ENCODE measurements around the gene GCGR. TPM values are rescaled to one million over a fixed set of nuclear protein-coding genes. Genes with fewer than 3 reads are reported as not detected.

GCGR gene
- total RNA-seq, 1 experiment from 2014 or later: 1.6 TPM

DNA sequence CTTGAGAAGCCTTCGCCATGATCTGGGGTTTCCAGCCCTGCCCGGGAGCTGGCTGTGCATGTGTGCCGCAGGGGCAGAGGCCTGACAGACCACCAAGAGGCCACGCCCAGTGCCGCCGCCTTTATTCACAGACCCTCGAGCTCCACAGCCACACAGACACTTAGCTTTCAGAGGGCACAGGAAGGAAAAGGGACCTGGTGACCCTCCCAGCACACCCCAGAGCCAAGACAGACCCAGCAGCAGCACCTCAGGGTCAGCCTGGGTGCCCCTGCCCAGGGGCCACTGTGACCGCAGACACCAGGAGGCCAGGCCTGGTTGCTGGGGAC is 18.3 kb downstream of the GCGR start:
- Histone ChIP-seq H3K36me3 (ENCODE audit: control insufficient read depth, insufficient read depth, low read length) (no peaks in the 10 kb centered on the region), H3K27me3 (ENCODE audit: control insufficient read depth, insufficient read depth, low read length) (no peaks in the 10 kb centered on the region), H3K4me1 (ENCODE audit: control insufficient read depth, insufficient read depth, low read length) (peaks cover 15% of the 10 kb centered on the region), H3K4me3 (ENCODE audit: low read depth in 2 of 2, low read length in 2 of 2) (no peak overlapping the region), H3K27ac (ENCODE audit: low read length) (peak overlapping the region; percentile 61), H3K9me3 (ENCODE audit: control insufficient read depth, insufficient read depth, low read depth, low read length) (no peaks in the 10 kb centered on the region)
- in situ Hi-C loops (cut with HindIII; ENCODE audit: low pct_unique_long_range_greater_than_20kb, low sequenced_read_pairs) (no loop called here), intact Hi-C loops (cut with micrococcal nuclease; ENCODE audit: unreplicated experiment) (no loop called here)
- DNase-seq (ENCODE audit: low read depth, low spot score): no peak
- ATAC-seq: no peak
- BruUV-seq (replicated peaks): no TSS peak
- POLR2A ChIA-PET: interaction anchor here (0.6 kb wide), 3 partner anchors 37 to 443 kb away, joined by 3 to 5 read pairs (median 3); no protein-coding TSS in a partner anchor
- CTCF ChIA-PET: interaction anchor here (0.5 to 0.6 kb wide), 2 partner anchors 17 to 86 kb away, joined by 3 read pairs; no protein-coding TSS in a partner anchor
- no peak for TF ChIP-seq SIN3A (IDR thresholded peaks at IDR 0.05; ENCODE audit: borderline replicate concordance, insufficient read depth, low read depth, low read length)
- TF ChIP-seq, protein P1, sequence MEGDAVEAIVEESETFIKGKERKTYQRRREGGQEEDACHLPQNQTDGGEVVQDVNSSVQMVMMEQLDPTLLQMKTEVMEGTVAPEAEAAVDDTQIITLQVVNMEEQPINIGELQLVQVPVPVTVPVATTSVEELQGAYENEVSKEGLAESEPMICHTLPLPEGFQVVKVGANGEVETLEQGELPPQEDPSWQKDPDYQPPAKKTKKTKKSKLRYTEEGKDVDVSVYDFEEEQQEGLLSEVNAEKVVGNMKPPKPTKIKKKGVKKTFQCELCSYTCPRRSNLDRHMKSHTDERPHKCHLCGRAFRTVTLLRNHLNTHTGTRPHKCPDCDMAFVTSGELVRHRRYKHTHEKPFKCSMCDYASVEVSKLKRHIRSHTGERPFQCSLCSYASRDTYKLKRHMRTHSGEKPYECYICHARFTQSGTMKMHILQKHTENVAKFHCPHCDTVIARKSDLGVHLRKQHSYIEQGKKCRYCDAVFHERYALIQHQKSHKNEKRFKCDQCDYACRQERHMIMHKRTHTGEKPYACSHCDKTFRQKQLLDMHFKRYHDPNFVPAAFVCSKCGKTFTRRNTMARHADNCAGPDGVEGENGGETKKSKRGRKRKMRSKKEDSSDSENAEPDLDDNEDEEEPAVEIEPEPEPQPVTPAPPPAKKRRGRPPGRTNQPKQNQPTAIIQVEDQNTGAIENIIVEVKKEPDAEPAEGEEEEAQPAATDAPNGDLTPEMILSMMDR (IDR thresholded peaks at IDR 0.05): no peak
- TF ChIP-seq, protein P2, sequence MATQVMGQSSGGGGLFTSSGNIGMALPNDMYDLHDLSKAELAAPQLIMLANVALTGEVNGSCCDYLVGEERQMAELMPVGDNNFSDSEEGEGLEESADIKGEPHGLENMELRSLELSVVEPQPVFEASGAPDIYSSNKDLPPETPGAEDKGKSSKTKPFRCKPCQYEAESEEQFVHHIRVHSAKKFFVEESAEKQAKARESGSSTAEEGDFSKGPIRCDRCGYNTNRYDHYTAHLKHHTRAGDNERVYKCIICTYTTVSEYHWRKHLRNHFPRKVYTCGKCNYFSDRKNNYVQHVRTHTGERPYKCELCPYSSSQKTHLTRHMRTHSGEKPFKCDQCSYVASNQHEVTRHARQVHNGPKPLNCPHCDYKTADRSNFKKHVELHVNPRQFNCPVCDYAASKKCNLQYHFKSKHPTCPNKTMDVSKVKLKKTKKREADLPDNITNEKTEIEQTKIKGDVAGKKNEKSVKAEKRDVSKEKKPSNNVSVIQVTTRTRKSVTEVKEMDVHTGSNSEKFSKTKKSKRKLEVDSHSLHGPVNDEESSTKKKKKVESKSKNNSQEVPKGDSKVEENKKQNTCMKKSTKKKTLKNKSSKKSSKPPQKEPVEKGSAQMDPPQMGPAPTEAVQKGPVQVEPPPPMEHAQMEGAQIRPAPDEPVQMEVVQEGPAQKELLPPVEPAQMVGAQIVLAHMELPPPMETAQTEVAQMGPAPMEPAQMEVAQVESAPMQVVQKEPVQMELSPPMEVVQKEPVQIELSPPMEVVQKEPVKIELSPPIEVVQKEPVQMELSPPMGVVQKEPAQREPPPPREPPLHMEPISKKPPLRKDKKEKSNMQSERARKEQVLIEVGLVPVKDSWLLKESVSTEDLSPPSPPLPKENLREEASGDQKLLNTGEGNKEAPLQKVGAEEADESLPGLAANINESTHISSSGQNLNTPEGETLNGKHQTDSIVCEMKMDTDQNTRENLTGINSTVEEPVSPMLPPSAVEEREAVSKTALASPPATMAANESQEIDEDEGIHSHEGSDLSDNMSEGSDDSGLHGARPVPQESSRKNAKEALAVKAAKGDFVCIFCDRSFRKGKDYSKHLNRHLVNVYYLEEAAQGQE (IDR thresholded peaks at IDR 0.05; ENCODE audit: insufficient read depth in 1 of 2, low read depth in 2 of 2, low read length in 1 of 2): no peak
- no peak for TF ChIP-seq TCF7L2 (IDR thresholded peaks at IDR 0.05; ENCODE audit: low read depth, low read length)
- TF ChIP-seq POLR2AphosphoS5 (IDR thresholded peaks at IDR 0.05; ENCODE audit: low read depth, low read length): no peak

DNA sequence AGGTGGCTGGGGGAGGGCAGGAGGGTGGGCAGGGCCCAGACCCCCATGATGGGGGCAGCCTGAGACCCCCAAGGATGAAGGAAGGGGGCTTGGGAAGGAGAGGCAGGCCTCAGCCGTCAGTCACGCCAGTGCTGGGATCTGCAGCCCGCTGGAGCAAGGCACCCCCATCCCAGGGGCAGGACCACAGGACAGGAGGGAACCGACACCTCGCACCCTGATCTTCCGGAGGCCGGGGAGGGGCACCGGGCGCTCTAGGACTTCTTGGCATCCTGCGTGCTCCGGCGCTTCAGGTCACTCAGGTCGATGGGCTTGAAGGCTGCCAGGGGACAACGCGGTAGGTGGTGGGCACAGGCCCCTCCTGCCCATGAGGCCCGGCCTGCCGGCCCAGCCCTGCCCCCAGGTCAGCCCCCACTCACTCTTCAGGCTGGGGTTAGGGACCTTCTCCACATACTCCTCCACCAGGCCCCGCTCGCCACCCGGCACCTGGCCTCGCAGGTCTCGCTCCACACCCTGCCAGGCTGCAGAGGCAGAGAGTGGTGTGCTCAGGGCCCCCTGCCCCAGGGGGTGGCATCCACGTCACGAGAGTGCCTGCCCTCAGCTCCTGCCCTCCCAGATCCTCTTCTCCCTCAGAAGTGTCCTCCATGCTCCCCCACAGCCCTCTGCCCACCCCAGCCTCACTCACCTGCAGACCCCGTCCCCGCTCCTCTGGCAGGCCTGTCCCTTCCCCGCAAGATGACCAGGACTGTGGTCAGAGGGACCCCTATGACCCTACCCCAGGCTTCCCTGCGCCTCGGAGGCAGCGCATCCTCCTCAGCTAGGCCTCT is 19.3 kb downstream of the GCGR start:
- in situ Hi-C loops (cut with HindIII; ENCODE audit: low pct_unique_long_range_greater_than_20kb, low sequenced_read_pairs): no loop called here
- CTCF ChIA-PET: interaction anchor here (0.6 kb wide), 2 partner anchors 100 to 301 kb away, joined by 10 to 16 read pairs; no protein-coding TSS in a partner anchor
- Histone ChIP-seq H3K4me3 (ENCODE audit: low read depth in 2 of 2, low read length in 2 of 2) (no peak overlapping the region), H3K4me1 (ENCODE audit: control insufficient read depth, insufficient read depth, low read length) (peaks cover 18% of the 10 kb centered on the region), H3K36me3 (ENCODE audit: control insufficient read depth, insufficient read depth, low read length) (no peaks in the 10 kb centered on the region), H3K9me3 (ENCODE audit: control insufficient read depth, insufficient read depth, low read depth, low read length) (no peaks in the 10 kb centered on the region), H3K27me3 (ENCODE audit: control insufficient read depth, insufficient read depth, low read length) (no peaks in the 10 kb centered on the region), H3K27ac (ENCODE audit: low read length) (no peak overlapping the region)
- POLR2A ChIA-PET: interaction anchor here (0.6 kb wide), 1 partner anchor 105 kb away, joined by 3 read pairs; no protein-coding TSS in a partner anchor
- DNase-seq (ENCODE audit: low read depth, low spot score) (no peak), ATAC-seq (no peak)
- TF ChIP-seq, protein P1 (IDR thresholded peaks at IDR 0.05): no peak
- TF ChIP-seq, protein P2 (IDR thresholded peaks at IDR 0.05; ENCODE audit: insufficient read depth in 1 of 2, low read depth in 2 of 2, low read length in 1 of 2): no peak
- no peak for TF ChIP-seq POLR2AphosphoS5 (IDR thresholded peaks at IDR 0.05; ENCODE audit: low read depth, low read length)
- no peak for TF ChIP-seq SIN3A (IDR thresholded peaks at IDR 0.05; ENCODE audit: borderline replicate concordance, insufficient read depth, low read depth, low read length)
- TF ChIP-seq TCF7L2 (IDR thresholded peaks at IDR 0.05; ENCODE audit: low read depth, low read length): no peak
- BruUV-seq (replicated peaks): no TSS peak
- intact Hi-C loops (cut with micrococcal nuclease; ENCODE audit: unreplicated experiment): no loop called here

Measured in Panc1 (cell line).